H1 (cell line): ENCODE results near the gene ZNF132. TPM values are rescaled to one million over a fixed set of nuclear protein-coding genes. Genes with fewer than 3 reads are reported as not detected.
A peak's percentile ranks its signal among the peaks of the same experiment; 100 is the strongest.

Source experiments
- CTCF ChIA-PET: fragments of 300-600 bp; sonication (Branson Sonifier 250); formaldehyde crosslinking; loops from one replicate; lab custom pipeline; 2021; ENCODE audit not compliant: partially characterized antibody; lab: Charles Lee
- POLR2A ChIA-PET: fragments of 300-600 bp; sonication (Branson Sonifier 250); formaldehyde crosslinking; loops from one replicate; lab custom pipeline; 2021; ENCODE audit warnings: inconsistent platforms; ENCODE audit not compliant: partially characterized antibody; lab: Charles Lee
- DNase-seq, 2 experiments: peaks; one replicate each; pipeline versions ENCODE4 v3.0.0 to v3.0.0-alpha.2; 2010 to 2022; ENCODE audit warnings: low spot score in 2 of 2, low read depth in 1 of 2, mixed read lengths in 1 of 2
- FAIRE-seq: peaks from 2 replicates; lab custom pipeline; 2011; peaks lifted over from hg19 to GRCh38; lab: Jason Lieb, UNC
- H2AFZ ChIP-seq: 2 replicates; pipeline ENCODE4 v1.8.1; 2012; ENCODE audit warnings: low read length, inconsistent platforms
- H2AK5ac ChIP-seq: 2 replicates; pipeline ENCODE4 v1.6.1; 2013; ENCODE audit warnings: low read depth, low read length
- H2BK120ac ChIP-seq: replicated peaks from 2 replicates; pipeline ENCODE3; 2013; ENCODE audit warnings: low read depth, low read length, inconsistent platforms
- H2BK12ac ChIP-seq: 2 replicates; pipeline ENCODE4 v1.6.1; 2013; ENCODE audit warnings: low read depth, low read length
- H2BK15ac ChIP-seq: 2 replicates; pipeline ENCODE4 v1.6.1; 2013; ENCODE audit warnings: low read length
- H2BK20ac ChIP-seq: 2 replicates; pipeline ENCODE4 v1.6.1; 2013; ENCODE audit warnings: low read length
- H2BK5ac ChIP-seq: 2 replicates; pipeline ENCODE4 v1.6.1; 2013; ENCODE audit warnings: low read depth, low read length
- H3K14ac ChIP-seq: 2 replicates; pipeline ENCODE4 v1.6.1; 2013; ENCODE audit warnings: inconsistent platforms; ENCODE audit not compliant: insufficient read length
- H3K18ac ChIP-seq: 2 replicates; pipeline ENCODE4 v1.6.1; 2013; ENCODE audit warnings: low read length; ENCODE audit errors: extremely low read depth
- H3K23ac ChIP-seq: 2 replicates; pipeline ENCODE4 v1.6.1; 2013; ENCODE audit warnings: inconsistent platforms; ENCODE audit not compliant: insufficient read length
- H3K23me2 ChIP-seq: 2 replicates; pipeline ENCODE4 v1.6.1; 2013; ENCODE audit warnings: low read depth, low read length
- H3K27ac ChIP-seq: 2 replicates; pipeline ENCODE4 v1.6.1; 2011; ENCODE audit warnings: low read depth, low read length, inconsistent platforms
- H3K27me3 ChIP-seq, 4 experiments: replicated peaks in 1 of 4; 1 replicate in 1 of 4; 2 replicates in 3 of 4; pipeline versions ENCODE4 v1.6.1 to v1.8.1; 2011 to 2013; ENCODE audit warnings: low read length in 3 of 4, mild to moderate bottlenecking in 3 of 4, inconsistent platforms in 2 of 4, mixed read lengths in 2 of 4, moderate library complexity in 1 of 4; ENCODE audit not compliant: control insufficient read depth in 3 of 4, insufficient read depth in 3 of 4; ENCODE audit errors: extremely low read depth in 1 of 4
- H3K36me3 ChIP-seq, 4 experiments: 2 replicates each; pipeline versions ENCODE4 v1.6.1 to v1.8.1; 2011 to 2013; ENCODE audit warnings: mild to moderate bottlenecking in 4 of 4, low read length in 3 of 4, moderate library complexity in 2 of 4, control low read depth in 1 of 4, inconsistent platforms in 1 of 4; ENCODE audit not compliant: insufficient read depth in 4 of 4, control insufficient read depth in 2 of 4
- H3K4ac ChIP-seq: replicated peaks from 2 replicates; pipeline ENCODE3; 2013; ENCODE audit warnings: low read length, low read depth, mixed read lengths, inconsistent platforms; ENCODE audit not compliant: insufficient read length
- H3K4me1 ChIP-seq, 4 experiments: replicated peaks in 1 of 4; 1 replicate in 1 of 4; 2 replicates in 3 of 4; pipeline versions ENCODE4 v1.6.1 to v1.8.1; 2011 to 2013; ENCODE audit warnings: low read length in 3 of 4, inconsistent platforms in 2 of 4, mixed read lengths in 1 of 4; ENCODE audit not compliant: insufficient read depth in 4 of 4, control insufficient read depth in 3 of 4
- H3K4me2 ChIP-seq, 2 experiments: 2 replicates each; pipeline versions ENCODE4 v1.6.1 to v1.8.1; 2011 to 2013; ENCODE audit warnings: low read depth in 2 of 2, low read length in 2 of 2, control low read depth in 1 of 2, inconsistent platforms in 1 of 2, mild to moderate bottlenecking in 1 of 2; ENCODE audit not compliant: insufficient read depth in 1 of 2
- H3K4me3 ChIP-seq, 4 experiments: fragments of 200-600, 300-600 bp in 1 of 4; sonication (generic), shearing (Covaris generic), sonication (Bioruptor Twin) in 1 of 4; 2 replicates each; pipeline versions ENCODE4 v1.5.1 to v1.8.1; 2011 to 2016; ENCODE audit warnings: low read length in 4 of 4, low read depth in 3 of 4, control low read depth in 2 of 4, inconsistent platforms in 2 of 4, mild to moderate bottlenecking in 2 of 4, mixed read lengths in 1 of 4, moderate library complexity in 1 of 4; ENCODE audit not compliant: insufficient read depth in 2 of 4; ENCODE audit errors: extremely low read depth in 1 of 4
- H3K56ac ChIP-seq: replicated peaks from 2 replicates; pipeline ENCODE3; 2013; ENCODE audit warnings: low read depth, mild to moderate bottlenecking, mixed read lengths, low read length, inconsistent platforms; ENCODE audit not compliant: insufficient read length
- H3K79me1 ChIP-seq: 2 replicates; pipeline ENCODE4 v1.6.1; 2013; ENCODE audit warnings: low read depth, low read length, control low read depth
- H3K79me2 ChIP-seq, 2 experiments: 2 replicates each; pipeline versions ENCODE4 v1.6.1 to v1.8.1; 2012 to 2013; ENCODE audit warnings: low read length in 2 of 2, mild to moderate bottlenecking in 2 of 2, inconsistent platforms in 1 of 2; ENCODE audit not compliant: insufficient read depth in 2 of 2, control insufficient read depth in 1 of 2
- H3K9ac ChIP-seq, 4 experiments: replicated peaks in 1 of 4; 1 replicate in 1 of 4; 2 replicates in 3 of 4; pipeline versions ENCODE4 v1.6.1 to v1.8.1; 2011 to 2013; ENCODE audit warnings: low read depth in 3 of 4, low read length in 3 of 4, control low read depth in 2 of 4, mild to moderate bottlenecking in 2 of 4, moderate library complexity in 2 of 4, inconsistent platforms in 1 of 4; ENCODE audit errors: extremely low read depth in 1 of 4
- H3K9me3 ChIP-seq, 2 experiments: 2 replicates each; pipeline versions ENCODE4 v1.6.1 to v1.8.1; 2012 to 2013; ENCODE audit warnings: mild to moderate bottlenecking in 2 of 2, moderate library complexity in 2 of 2, control low read depth in 1 of 2, inconsistent platforms in 1 of 2, low read depth in 1 of 2, low read length in 1 of 2, mixed read lengths in 1 of 2; ENCODE audit not compliant: insufficient read depth in 2 of 2
- H4K20me1 ChIP-seq, 2 experiments: replicated peaks in 1 of 2; 2 replicates each; pipeline versions ENCODE3 to v1.8.1; 2011 to 2013; ENCODE audit warnings: inconsistent platforms in 2 of 2, low read length in 2 of 2, mild to moderate bottlenecking in 1 of 2; ENCODE audit not compliant: insufficient read depth in 2 of 2, control insufficient read depth in 1 of 2
- H4K5ac ChIP-seq: 2 replicates; pipeline ENCODE4 v1.6.1; 2013; ENCODE audit warnings: low read length, low read depth, mixed read lengths, inconsistent platforms; ENCODE audit not compliant: insufficient read length
- H4K8ac ChIP-seq: 2 replicates; pipeline ENCODE4 v1.8.0; 2013; ENCODE audit warnings: mild to moderate bottlenecking, moderate library complexity, low read length, inconsistent platforms; ENCODE audit not compliant: insufficient read depth; ENCODE audit errors: extremely low read depth
- H4K91ac ChIP-seq: replicated peaks from 2 replicates; pipeline ENCODE3; 2013; ENCODE audit warnings: low read length, mixed read lengths, inconsistent platforms; ENCODE audit not compliant: insufficient read length
- CREB1 ChIP-seq: IDR thresholded peaks from 2 replicates; pipeline ENCODE4 v1.6.1; 2012; ENCODE audit warnings: inconsistent platforms
- GTF2F1 ChIP-seq: IDR thresholded peaks from 2 replicates; pipeline ENCODE4 v1.6.1; 2012; ENCODE audit warnings: low read depth, low read length, improper control_type of control experiment, borderline replicate concordance
- JUN ChIP-seq: IDR thresholded peaks from 2 replicates; pipeline ENCODE4 v1.6.1; 2011; ENCODE audit warnings: low read depth, mild to moderate bottlenecking, improper control_type of control experiment, low read length
- MAX ChIP-seq: IDR thresholded peaks from 2 replicates; pipeline ENCODE4 v1.6.1; 2012; ENCODE audit warnings: inconsistent platforms
- PHF8 ChIP-seq: fragments of 200-600 bp; sonication (generic); conservative IDR thresholded peaks from 2 replicates; pipeline ENCODE4 v1.7.1; 2012; ENCODE audit warnings: low read depth, mild to moderate bottlenecking, inconsistent platforms, low read length, moderate library complexity
- RXRA ChIP-seq: IDR thresholded peaks from 2 replicates; pipeline ENCODE4 v1.6.1; 2011; ENCODE audit warnings: low read depth, mild to moderate bottlenecking, low read length, moderate library complexity; ENCODE audit not compliant: insufficient read depth
- SIX5 ChIP-seq: IDR thresholded peaks from 2 replicates; pipeline ENCODE4 v1.6.1; 2011; ENCODE audit warnings: mild to moderate bottlenecking, low read depth, low read length
- SRF ChIP-seq: IDR thresholded peaks from 2 replicates; pipeline ENCODE4 v1.6.1; 2011; ENCODE audit warnings: mild to moderate bottlenecking, low read depth, low read length, moderate library complexity
- TAF1 ChIP-seq: IDR thresholded peaks from 2 replicates; pipeline ENCODE4 v1.6.1; 2011; ENCODE audit warnings: mild to moderate bottlenecking, low read depth, low read length
- WGBS, 2 experiments: shearing (Covaris generic) in 1 of 2; methylation state at CpG; one replicate each; pipeline versions ENCODE4 v1.1.6 to v1.1.7; 2013 to 2015; ENCODE audit warnings: low lambda C conversion rate in 2 of 2, mixed read lengths in 2 of 2, inconsistent platforms in 1 of 2, low coverage in 1 of 2, missing lambda C conversion rate in 1 of 2; ENCODE audit not compliant: insufficient replicate concordance in 2 of 2, insufficient coverage in 1 of 2, insufficient read length in 1 of 2; ENCODE audit errors: extremely low coverage in 1 of 2, missing lambda C conversion rate in 1 of 2; 5-methylcytosine and 5-hydroxymethylcytosine counted together
- polyA plus RNA-seq, 7 experiments: library from polyadenylated mRNA; depleted of rRNA in 3 of 7; stranded (reverse) in 5 of 7; unstranded in 2 of 7; fragments of >200 nt in 5 of 7; fragments of 200-250 nt in 2 of 7; gene quantifications; 1 replicate in 5 of 7; 2 replicates in 1 of 7; 4 replicates in 1 of 7; pipeline versions ENCODE4 v1.2.1 to v1.2.3, GENCODE V29; 2011 to 2013; ENCODE audit warnings: missing spikeins in 2 of 7, mixed read lengths in 2 of 7
- total RNA-seq: library from RNA; stranded (reverse); fragmentation: NEBNext Ultra II Directional; extraction: Animal tissue kit (Norgen Biotek cat#: 25700); gene quantifications from 2 replicates; pipeline ENCODE4 v1.2.1, GENCODE V29; 2021
- TF ChIP-seq, protein P1 (sequence below): IDR thresholded peaks from 2 replicates; pipeline ENCODE4 v1.6.1; 2012; ENCODE audit warnings: inconsistent platforms

Gene ZNF132
- total and polyA plus RNA-seq, 2 of the 8 experiments (the other 6 are each of a cell fraction or from before 2014, with no cell fraction given), result 0.89 to 1.9 TPM

DNA sequence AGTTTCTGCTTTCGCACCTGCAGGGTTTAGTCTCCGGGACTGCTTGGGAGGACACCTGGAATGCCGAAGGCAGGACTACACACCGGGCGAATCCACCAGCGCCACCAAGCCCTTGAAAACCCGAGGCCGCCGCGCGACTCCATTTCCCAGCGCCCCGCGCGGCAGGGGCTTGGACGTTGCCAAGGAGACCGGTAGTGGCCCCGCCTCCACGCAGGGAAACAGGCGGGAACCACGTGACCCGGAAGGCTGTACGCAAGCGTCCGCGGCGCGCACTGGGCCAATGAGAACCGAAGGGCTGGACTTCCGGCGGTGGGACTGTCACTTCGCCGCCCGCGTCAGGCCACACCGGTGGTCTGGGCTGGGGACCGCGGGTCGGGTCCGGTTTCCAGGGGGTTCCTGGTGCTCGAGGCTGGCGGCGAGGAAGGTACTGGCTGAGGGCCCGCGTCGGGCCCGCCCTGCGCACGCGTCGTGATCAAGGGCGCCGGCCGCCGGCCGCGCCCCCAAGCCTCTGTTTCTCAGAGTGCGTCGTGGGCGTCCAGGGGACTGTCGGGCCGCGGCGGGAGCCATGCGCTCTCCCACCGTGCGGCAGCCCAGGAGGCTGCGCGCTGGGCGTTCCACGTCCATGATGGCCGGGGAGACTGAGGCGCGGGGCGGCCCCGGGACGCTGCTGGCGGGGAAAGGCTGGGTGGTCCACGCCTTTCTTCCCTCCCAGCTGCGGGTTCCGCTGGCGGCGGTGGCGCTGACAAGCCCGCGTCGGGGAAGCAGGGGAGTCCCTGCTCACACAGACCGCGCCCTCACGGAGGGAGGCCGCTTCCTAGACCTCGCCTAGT is 27.0 kb upstream of the ZNF132 start, which contains the start of gene ZNF324:
TSS of gene ZNF324 (plus strand) at position 321 of the 830 bp plus-strand sequence. CDS start 2,106 bp downstream, outside the sequence.
- Histone ChIP-seq H2BK20ac (no peak within 1 kb of the TSS), H3K27me3 (no peaks in the 10 kb centered on the region), H2AFZ (peak within 1 kb of the TSS; percentile 97), H2BK12ac (no peak within 1 kb of the TSS; the same call in 1 of the 2 replicates), H3K4me3 (peak within 1 kb of the TSS; percentile 48 to 86 (median 69)), H3K4me1 (no peaks in the 10 kb centered on the region), H3K36me3 (peaks cover 0 to 4% (median under 1%) of the 10 kb centered on the region in 4 experiments; a peak in 3 of 8 replicates), H3K9me3 (no peaks in the 10 kb centered on the region), H3K23me2 (peaks cover 8% of the 10 kb centered on the region; the same call in 1 of the 2 replicates), H3K4ac (no peak within 1 kb of the TSS), H2BK15ac (0 out of 2 replicates have a peak within 1 kb of the TSS, but pooled peaks have one; percentile 49), H3K9ac (peak within 1 kb of the TSS in 3 of 4 experiments; percentile 29 to 60 (median 44); a peak in 4 of 7 replicates), H3K14ac (no peak within 1 kb of the TSS), H3K18ac (0 out of 2 replicates have a peak within 1 kb of the TSS, but pooled peaks have one; percentile 88), H4K5ac (no peak within 1 kb of the TSS), H3K79me2 (no peaks in the 10 kb centered on the region), H4K20me1 (peaks cover 0 to 8% of the 10 kb centered on the region in 2 experiments), H2BK120ac (no peak within 1 kb of the TSS), H2BK5ac (no peak within 1 kb of the TSS), H3K4me2 (peak within 1 kb of the TSS; percentile 54 to 83), H3K23ac (no peak within 1 kb of the TSS), H4K91ac (no peak within 1 kb of the TSS), H4K8ac (no peak within 1 kb of the TSS; the same call in 1 of the 2 replicates), H3K27ac (no peak within 1 kb of the TSS), H2AK5ac (no peak within 1 kb of the TSS), H3K56ac (no peak within 1 kb of the TSS), H3K79me1 (peaks cover 6% of the 10 kb centered on the region; the same call in 1 of the 2 replicates)
- DNase-seq (peak; percentile 84 to 98), FAIRE-seq (no peak)
- ChIA-PET POLR2A (interaction anchor here (0.7 to 3.3 kb wide), 3 partner anchors 8 to 78 kb away, joined by 3 to 10 read pairs (median 3); partner anchors contain the start of gene ZNF446), CTCF (interaction anchor here (1.2 kb wide), 1 partner anchor 51 kb away, joined by 3 read pairs; no protein-coding TSS in a partner anchor)
- WGBS, 2 experiments, result 1% methylated on average over 72 of the region's 92 CpGs; no CpG with 5 or more reads in 1 of the 2 experiments
- TF ChIP-seq MAX (peak; percentile 84), TAF1 (peak; percentile 63; the same call in 1 of the 2 replicates), PHF8 (peak; percentile 55; the same call in 1 of the 2 replicates), SIX5 (peak; percentile 34; the same call in 1 of the 2 replicates), GTF2F1 (peak; percentile 18; the same call in 1 of the 2 replicates), SRF (0 out of 2 replicates have a peak, but pooled peaks have one; percentile 1), RXRA (no peak), JUN (no peak), CREB1 (peak; percentile 71)
- TF ChIP-seq, protein P1, sequence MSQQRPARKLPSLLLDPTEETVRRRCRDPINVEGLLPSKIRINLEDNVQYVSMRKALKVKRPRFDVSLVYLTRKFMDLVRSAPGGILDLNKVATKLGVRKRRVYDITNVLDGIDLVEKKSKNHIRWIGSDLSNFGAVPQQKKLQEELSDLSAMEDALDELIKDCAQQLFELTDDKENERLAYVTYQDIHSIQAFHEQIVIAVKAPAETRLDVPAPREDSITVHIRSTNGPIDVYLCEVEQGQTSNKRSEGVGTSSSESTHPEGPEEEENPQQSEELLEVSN, result peak; percentile 65; the same call in 1 of the 2 replicates
